Frontal cortex (tissue), 4 donors: ENCODE results near the gene SLC4A7. TPM values are rescaled to one million over a fixed set of nuclear protein-coding genes. Genes with fewer than 3 reads are reported as not detected.

Source experiments
- DNase-seq, 2 donors: peaks; one replicate each; pipeline ENCODE4 v3.0.0; 2012; ENCODE audit warnings: low spot score in 2 of 2
- FAIRE-seq: peaks from 2 replicates; lab custom pipeline; 2012; peaks lifted over from hg19 to GRCh38; lab: Jason Lieb, UNC
- total RNA-seq: library from RNA; depleted of rRNA; stranded (reverse); fragments of >200 nt; gene quantifications from one replicate; pipeline ENCODE4 v1.2.3, GENCODE V29; 2014
- donor health status: control.
- donor health status: control.
- donor health status: control.

Gene SLC4A7
- total RNA-seq, 1 donor from 2014 or later, result 658 TPM

- FAIRE-seq (no peak), DNase-seq (no peak)
Measured at GRCh38 chr3:27494784-27495183, 10.6 kb upstream of the SLC4A7 start.

- FAIRE-seq (no peak), DNase-seq (no peak)
Measured at GRCh38 chr3:27488821-27489220, 4.6 kb upstream of the SLC4A7 start.

GRCh38 chr3:27487383-27487782 lies 3.2 kb upstream of the SLC4A7 start:
- FAIRE-seq (no peak), DNase-seq (no peak)

GRCh38 chr3:27486336-27486735 lies 2.2 kb upstream of the SLC4A7 start:
- FAIRE-seq (no peak), DNase-seq (no peak)

GRCh38 chr3:27485866-27486265 lies 1.7 kb upstream of the SLC4A7 start:
- FAIRE-seq, result no peak
- DNase-seq, result no peak

- DNase-seq (peak; percentile 17 to 20), FAIRE-seq (no peak)
Measured at GRCh38 chr3:27483117-27484014, 818 bp downstream of the SLC4A7 start.

GRCh38 chr3:27479806-27480543 lies 4.2 kb downstream of the SLC4A7 start:
- no peak for FAIRE-seq
- no peak for DNase-seq

GRCh38 chr3:27471923-27472550 lies 12.1 kb downstream of the SLC4A7 start:
- DNase-seq, result no peak
- FAIRE-seq, result no peak

GRCh38 chr3:27468283-27468886 lies 15.8 kb downstream of the SLC4A7 start:
- DNase-seq (no peak), FAIRE-seq (no peak)

- DNase-seq (peak in 1 of 2 donors; percentile 45), FAIRE-seq (no peak)
Measured at GRCh38 chr3:27467545-27467944, 16.6 kb downstream of the SLC4A7 start.

- FAIRE-seq (no peak), DNase-seq (no peak)
Measured at GRCh38 chr3:27464646-27465045, 19.5 kb downstream of the SLC4A7 start.

GRCh38 chr3:27462228-27462627 lies 22.0 kb downstream of the SLC4A7 start:
- FAIRE-seq, result no peak
- no peak for DNase-seq

GRCh38 chr3:27458929-27459328 lies 25.3 kb downstream of the SLC4A7 start:
- FAIRE-seq (no peak), DNase-seq (no peak)

- no peak for FAIRE-seq
- no peak for DNase-seq
Measured at GRCh38 chr3:27456554-27456953, 27.6 kb downstream of the SLC4A7 start.

- DNase-seq (no peak), FAIRE-seq (no peak)
Measured at GRCh38 chr3:27454914-27455313, 29.3 kb downstream of the SLC4A7 start.

- no peak for DNase-seq
- no peak for FAIRE-seq
Measured at GRCh38 chr3:27454461-27454860, 29.7 kb downstream of the SLC4A7 start.

GRCh38 chr3:27452368-27453090 lies 31.7 kb downstream of the SLC4A7 start:
- FAIRE-seq (no peak), DNase-seq (no peak)

- DNase-seq (no peak), FAIRE-seq (no peak)
Measured at GRCh38 chr3:27451842-27452241, 32.3 kb downstream of the SLC4A7 start.

GRCh38 chr3:27451251-27451650 lies 32.9 kb downstream of the SLC4A7 start:
- DNase-seq (no peak), FAIRE-seq (no peak)
